GM19372 (cell line): ENCODE data around the gene ABCF1.
"Not testable (repeated sequence)": the region's sequence is repeated elsewhere in the genome, so short reads cannot be mapped to it uniquely, and the experiment has no call there.

Source experiments
- ATAC-seq: cut with Tn5 transposase; IDR thresholded peaks from one replicate; pipeline ENCODE4 v1.9.1; 2021; ENCODE audit warnings: mild to moderate bottlenecking, low read depth, moderate library complexity; ENCODE audit not compliant: unreplicated experiment

ABCF1 gene

GRCh38 chr6:30556906-30557682 is 14.1 kb upstream of the ABCF1 start, which contains the start of gene PRR3:
TSS of gene PRR3 (plus strand) at chr6:30557295. CDS start at chr6:30557345, 50 bp downstream.
- peak; percentile 51 for ATAC-seq

- no peak for ATAC-seq
Measured at GRCh38 chr6:30557683-30557981, 13.6 kb upstream of the ABCF1 start.

DNA sequence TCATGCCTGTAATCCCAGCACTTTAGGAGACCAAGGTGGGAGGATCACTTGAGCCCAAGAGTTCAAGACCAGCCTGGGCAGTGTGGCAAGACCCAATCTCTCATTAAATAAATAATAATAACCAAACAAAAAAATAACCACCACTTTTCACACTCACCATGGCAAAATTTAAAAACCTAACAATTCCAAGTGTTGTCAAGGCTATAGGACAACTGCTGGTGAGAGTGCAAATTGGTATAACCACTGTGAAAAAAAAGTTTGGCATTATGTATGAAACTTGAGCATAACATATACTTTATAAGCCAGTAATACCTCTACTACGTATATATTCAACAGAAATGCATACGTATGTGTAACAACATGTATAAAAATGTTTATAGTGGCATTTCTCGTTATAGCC is 10.3 kb upstream of the ABCF1 start:
- ATAC-seq = no peak

- ATAC-seq = no peak
Measured at GRCh38 chr6:30562470-30563425, 8.5 kb upstream of the ABCF1 start.

- ATAC-seq = no peak
Measured at GRCh38 chr6:30564114-30564513, 7.1 kb upstream of the ABCF1 start.

DNA sequence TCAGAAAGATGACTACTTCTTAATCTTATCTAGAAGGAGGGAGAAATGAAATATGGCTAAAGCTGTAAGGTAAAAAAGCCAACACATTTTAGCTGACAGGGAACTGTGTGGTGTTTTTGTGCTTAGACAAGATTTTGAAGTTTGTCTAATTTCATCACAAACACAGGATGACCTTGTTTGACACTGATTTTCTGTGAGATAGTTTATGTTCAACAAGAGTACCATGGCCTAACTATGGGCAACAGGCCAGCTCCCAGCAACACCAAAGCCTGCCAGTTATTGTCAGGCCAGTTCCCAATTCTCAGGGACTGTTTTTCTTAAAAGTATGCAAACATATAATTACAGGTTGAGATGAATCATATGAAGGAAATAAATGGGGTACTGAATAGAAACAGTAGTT is 5.5 kb upstream of the ABCF1 start:
- no peak for ATAC-seq

GRCh38 chr6:30568245-30568644 is 3.0 kb upstream of the ABCF1 start:
- ATAC-seq = no peak

DNA sequence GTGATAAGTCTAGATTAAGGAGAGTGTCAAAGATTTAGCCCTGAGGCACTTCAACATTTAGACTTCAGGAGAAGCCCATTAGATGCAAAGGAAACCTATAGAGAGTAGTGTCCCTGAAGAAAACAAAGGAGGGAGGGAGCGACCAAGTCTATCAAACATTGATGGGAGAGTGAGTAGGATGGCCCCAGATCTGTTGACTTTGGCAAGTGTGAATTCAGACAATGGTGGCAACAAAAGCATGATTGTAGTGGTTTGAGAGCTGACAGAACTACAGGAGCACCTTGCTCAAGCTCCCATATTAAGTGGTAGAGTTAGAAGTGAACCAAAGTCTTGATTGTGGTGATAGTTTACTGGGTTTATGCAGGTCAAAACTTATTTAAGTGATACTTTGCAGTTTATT is 979 bp upstream of the ABCF1 start:
- no peak for ATAC-seq

- ATAC-seq = no peak
Measured at GRCh38 chr6:30570740-30571074, 535 bp upstream of the ABCF1 start.

GRCh38 chr6:30571762-30572082 is 480 bp downstream of the ABCF1 start:
- ATAC-seq = no peak

DNA sequence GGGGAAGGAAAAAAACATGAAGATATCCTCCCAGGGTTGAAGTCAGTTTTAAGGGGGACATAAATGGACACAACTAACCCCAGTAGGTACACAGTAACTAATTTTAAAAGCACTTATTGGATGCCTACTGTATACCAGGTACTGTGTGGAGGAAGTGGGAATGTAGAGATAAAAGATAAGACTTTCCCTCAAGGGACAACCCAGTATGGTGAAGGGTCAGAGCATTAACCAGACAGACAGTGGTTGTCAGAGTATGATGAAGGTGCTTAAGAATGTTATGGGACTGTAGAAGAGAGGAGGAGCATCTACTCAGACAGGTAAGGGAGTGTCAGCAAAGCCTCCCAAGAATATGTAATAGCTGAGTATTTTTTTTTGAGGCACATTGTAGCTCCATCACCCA is 906 bp downstream of the ABCF1 start:
- no peak for ATAC-seq

DNA sequence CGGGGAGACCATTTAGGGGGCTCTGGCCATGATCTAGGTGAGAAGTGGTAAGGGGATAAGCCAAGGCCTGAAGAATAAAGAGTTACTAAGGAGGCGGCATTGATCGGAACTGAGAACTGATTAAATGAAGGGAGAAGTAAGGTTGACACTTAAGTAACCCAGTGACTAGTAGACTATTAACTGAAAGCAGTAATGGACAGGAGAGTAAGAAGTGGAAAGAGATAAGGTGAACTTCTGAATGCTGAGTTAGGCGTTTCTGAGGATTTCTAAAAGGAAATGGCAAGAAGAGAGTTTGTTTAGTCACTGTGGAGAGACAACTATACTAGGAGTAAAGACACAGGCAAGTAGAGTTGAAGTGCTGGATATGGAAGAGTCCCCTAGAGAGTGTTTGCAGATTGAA is 1.9 kb downstream of the ABCF1 start:
- ATAC-seq = no peak

GRCh38 chr6:30578051-30578450 is 6.8 kb downstream of the ABCF1 start:
- ATAC-seq = no peak

- no peak for ATAC-seq
Measured at GRCh38 chr6:30583921-30584320, 12.7 kb downstream of the ABCF1 start.

- no peak for ATAC-seq
Measured at GRCh38 chr6:30589754-30590358, 18.6 kb downstream of the ABCF1 start.

GRCh38 chr6:30590509-30590908 is 19.3 kb downstream of the ABCF1 start:
- no peak for ATAC-seq

- no peak for ATAC-seq
Measured at GRCh38 chr6:30591008-30591407, 19.8 kb downstream of the ABCF1 start.

DNA sequence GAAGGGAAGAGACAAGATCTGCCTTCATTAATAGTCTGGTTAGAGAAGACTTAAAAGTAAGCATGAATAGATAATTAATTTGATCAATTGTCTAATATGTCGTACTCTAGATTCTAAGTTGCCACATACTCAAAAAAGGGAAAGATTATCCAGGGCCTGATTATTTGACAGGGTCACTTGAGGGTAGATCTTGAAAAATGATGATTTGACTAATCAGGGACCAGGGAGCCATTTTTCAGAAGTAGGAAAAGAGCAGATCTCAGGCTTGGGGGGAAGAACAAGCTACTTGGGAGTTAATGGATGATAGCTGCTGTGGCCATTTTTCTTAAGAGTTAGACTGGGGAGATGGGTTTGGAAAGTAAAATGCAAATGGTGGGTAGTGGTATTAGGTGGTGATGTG is 21.0 kb downstream of the ABCF1 start:
- ATAC-seq = no peak

- not testable (repeated sequence) for ATAC-seq
Measured at GRCh38 chr6:30597315-30598144, 26.3 kb downstream of the ABCF1 start.

DNA sequence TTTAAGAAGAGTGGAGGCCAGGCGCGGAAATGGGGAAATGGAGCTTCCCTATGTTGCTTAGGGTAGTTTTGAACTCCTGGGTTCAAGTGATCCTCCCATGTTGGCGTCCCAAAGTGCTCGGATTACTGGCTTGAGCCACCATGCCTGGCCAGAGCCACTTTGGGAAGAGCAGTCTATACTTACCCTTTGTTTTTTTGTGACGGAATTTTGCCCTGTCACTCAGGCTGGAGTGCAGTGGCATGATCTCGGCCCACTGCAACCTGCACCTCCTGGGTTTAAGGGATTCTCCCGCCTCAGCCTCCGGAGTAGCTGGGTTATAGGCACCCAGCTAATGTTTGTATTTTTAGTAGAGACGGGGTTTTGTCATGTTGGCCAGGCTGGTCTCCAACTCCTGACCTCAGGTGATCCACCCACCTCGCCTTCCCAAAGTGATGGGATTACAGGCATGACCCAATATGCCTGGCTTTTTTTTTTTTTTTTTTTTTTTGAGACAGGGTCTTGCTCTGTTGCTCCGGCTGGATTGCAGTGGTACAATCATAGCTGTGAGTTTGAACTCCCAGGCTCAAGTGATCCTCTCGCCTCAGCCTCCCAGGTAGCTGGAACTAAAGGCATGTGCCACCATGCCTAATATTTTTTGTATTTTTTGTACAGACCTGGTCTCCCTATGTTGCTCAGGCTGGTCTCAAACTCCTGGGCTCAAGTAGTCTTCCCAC is 27.8 kb downstream of the ABCF1 start:
- ATAC-seq = no peak
